Inflammatory macrophage (primary cell): Measurements from ENCODE around the gene HMSD.

Experiments used
- DNase-seq, 2 donors: peaks; one replicate each; pipeline ENCODE4 v3.0.0-alpha.2; 2020 to 2022

HMSD gene

DNA sequence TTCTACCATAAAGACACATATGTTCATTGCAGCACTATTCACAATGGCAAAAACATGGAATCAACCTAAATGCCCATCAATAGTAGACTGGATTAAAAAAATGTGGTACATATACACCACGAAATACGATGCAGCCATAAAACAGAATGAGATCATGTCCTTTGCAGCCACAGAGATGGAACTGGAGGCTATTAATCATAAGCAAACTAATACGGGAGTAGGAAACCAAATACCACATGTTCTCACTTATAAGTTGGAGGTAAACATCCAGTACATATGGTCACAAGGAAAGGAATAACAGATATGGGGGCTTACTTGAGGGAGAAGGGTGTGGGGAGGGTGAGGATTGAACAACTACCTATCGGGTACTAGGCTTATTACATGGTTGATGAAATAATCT is 7.7 kb downstream of the HMSD start:
- no peak for DNase-seq

DNA sequence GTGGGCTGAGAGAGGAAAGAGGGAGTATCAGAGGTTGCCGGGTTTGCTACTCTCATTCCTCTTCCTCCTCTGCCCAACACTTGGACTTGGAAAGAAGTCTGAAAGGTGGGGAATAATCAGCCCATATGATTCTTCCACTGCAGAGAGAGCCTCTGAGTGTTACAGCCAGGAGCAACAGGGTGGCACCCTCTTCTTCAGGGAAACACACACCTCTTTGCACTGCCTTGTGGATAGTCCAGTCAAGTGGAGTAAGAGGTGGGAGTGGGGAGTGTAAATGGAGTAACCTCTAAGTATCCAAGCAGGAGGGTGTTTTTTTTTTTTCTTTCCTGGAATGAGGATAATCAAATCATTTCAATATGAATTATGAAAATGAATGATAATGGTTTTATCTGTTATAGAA is 11.8 kb downstream of the HMSD start:
- DNase-seq = no peak

DNA sequence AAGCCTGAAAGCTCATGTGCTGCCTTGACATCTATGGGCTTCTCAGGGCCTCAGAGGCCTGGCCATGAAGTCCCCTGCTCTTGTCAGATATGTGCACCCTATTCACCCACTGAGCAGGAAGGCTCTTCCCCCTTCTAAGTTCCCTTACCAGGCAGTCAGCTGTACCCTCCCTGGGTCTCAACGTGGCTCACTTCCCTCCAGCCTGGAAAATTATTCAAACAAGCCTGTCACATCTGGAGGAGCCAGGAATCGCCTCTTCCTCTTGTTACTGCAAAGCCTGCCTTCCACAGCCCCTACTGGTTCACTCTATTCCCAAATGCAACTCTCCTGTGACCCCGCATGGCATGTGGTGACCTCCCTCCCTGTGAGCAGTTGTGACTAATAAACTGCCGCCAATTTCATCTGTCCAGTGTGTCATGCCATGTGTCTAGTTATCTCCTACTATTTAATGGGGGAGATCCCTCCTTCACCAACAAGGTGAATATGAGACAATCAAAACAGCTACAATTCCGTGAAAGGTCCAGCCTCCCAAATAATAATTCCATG is 12.4 kb downstream of the HMSD start:
- peak; percentile 36 to 64 for DNase-seq

GRCh38 chr18:63962137-63962536 is 13.0 kb downstream of the HMSD start:
- DNase-seq = no peak

GRCh38 chr18:63963615-63964256 is 14.6 kb downstream of the HMSD start:
- DNase-seq = peak; percentile 68 to 74

DNA sequence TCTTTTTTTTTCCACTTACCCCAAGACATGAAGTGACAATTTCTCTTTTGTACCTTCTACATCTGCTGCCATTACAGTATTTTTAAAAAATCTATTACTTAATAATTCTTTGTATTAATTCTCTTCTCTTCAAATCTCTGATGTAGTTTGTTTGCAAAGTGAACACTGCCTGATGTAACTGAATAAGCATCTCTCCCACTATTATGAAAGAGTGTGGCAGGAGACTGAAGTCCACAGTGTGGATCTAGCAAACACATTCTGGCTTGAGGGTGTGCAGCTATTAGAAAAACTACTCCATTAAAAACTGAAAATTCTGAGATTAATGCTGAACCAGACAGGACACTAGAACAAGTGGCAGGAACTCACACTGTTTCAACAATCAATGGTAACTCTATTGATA is 15.8 kb downstream of the HMSD start:
- DNase-seq = no peak

GRCh38 chr18:63965716-63966330 is 16.7 kb downstream of the HMSD start:
- DNase-seq = no peak

DNA sequence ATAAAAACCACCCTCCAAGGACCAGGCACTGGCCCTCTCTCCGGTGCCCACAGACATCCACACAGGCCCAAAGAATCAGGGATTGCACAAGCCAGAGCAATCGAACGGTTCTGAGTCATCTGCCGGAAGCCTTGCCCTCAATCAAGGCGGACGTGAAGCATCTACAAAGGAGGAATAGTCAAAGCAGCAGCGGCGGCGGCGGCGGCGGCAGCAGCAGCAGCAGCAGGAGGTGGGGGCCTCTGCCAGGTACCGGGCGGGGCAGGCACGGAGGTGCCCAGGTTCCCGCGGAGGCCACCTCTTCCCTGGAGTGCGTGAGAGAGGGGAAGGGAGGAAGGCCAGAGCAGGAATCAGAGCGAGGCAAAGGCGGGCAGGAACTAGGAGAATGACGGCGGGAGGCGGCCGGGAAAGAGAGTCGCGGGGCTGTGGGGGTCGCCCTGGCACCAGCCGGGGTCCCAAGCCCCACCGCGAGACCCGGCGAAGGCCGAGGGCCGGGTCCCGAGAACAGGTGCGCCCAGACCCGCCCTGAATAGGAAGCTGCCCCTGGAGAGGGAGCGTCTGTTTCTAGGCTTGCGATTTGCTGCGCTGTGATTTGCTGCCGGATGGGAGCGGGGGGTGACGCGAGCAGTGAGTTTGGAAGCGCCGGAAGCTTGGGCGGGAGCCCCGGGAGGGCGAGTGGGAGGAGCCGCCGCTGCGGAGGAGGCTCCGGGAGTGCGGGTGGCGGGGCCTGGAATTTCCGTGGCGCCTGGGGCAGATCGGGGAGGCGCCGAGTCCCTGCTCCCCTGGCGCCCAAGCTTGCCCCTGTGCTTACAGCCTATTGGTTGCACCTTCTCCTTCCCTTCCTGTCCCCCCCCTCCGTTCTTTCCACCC is 21.1 kb downstream of the HMSD start, which contains the start of gene SERPINB8:
Gene SERPINB8, plus strand, starts transcription at position 140 of the 867 bp plus-strand sequence. CDS start 8,228 bp downstream, outside the sequence.
- peak; percentile 89 to 90 for DNase-seq

- no peak for DNase-seq
Measured at GRCh38 chr18:63970809-63971205, 21.7 kb downstream of the HMSD start.

GRCh38 chr18:63971320-63972001 is 22.4 kb downstream of the HMSD start:
- DNase-seq = no peak

DNA sequence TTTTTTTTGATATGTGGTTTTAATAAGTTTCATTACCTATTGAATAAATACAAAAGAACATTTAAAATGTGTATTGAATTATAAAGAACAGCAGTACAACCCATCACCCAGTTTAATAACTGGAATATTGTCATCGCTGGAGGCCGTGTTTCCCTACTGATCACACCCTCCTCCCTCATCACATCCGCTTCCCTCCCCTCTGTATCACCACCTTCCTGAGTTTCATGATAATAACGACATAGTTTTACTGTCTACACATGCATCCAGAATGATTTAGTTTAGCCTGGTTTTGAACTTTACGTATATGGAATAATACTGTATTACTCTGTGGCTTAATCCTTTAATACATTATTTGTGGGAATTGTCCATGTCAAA is 22.9 kb downstream of the HMSD start:
- no peak for DNase-seq

DNA sequence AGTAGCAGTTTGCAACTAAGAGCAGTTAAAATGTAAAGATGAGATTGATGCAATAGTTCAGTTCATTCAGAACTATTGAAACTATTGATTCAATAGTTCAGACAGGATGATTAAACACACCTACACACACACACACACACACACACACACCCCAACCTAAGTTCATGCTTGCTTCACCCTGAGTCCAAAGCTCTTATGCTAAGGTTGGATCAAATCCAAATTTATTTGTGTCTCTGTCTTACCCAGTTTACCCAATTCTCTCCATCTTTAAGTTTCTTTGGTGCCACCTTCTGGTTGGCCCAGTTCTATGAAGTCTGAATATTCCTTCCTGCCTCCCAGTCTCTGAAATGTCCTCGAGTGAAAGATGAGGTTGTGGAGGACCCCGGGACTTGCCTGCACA is 25.9 kb downstream of the HMSD start:
- DNase-seq = peak in 1 of 2 donors; percentile 38

DNA sequence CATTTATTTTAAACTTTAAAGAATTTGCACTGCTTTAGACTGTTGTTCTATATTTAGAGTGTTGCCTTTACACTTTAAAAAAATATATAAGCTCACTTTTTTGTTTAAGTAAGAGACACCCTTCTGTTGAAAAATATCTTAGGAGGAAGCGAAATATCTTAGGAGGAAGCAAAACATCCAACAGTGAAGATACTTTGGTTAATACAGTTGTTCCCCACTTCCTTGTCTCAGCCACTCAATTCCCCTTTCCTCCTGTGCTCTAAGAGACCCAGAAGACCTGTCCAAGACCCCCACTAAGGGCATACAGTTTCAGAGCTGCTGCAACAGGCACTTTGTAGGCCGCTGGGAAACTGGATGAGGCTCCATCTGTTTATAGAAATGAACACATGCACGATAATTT is 26.5 kb downstream of the HMSD start:
- peak; percentile 44 to 64 for DNase-seq

DNA sequence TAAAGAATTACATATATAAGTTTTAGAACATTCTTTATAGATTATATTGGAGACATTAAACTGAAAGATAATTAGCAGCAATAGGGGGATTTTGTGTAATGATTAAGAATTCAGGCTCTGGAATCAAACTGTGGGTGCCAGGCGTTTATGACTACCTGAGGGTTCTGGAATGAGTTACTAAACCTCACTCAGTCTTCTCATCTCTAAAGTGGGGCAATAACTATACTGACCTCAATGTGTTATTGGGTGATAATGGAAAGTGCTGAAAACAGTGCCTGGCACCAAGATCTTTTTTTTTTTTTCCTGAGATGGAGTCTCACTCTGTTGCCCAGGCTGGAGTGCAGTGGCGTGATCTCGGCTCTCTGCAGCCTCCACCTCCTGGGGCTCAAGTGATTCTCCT is 27.9 kb downstream of the HMSD start:
- DNase-seq = no peak

DNA sequence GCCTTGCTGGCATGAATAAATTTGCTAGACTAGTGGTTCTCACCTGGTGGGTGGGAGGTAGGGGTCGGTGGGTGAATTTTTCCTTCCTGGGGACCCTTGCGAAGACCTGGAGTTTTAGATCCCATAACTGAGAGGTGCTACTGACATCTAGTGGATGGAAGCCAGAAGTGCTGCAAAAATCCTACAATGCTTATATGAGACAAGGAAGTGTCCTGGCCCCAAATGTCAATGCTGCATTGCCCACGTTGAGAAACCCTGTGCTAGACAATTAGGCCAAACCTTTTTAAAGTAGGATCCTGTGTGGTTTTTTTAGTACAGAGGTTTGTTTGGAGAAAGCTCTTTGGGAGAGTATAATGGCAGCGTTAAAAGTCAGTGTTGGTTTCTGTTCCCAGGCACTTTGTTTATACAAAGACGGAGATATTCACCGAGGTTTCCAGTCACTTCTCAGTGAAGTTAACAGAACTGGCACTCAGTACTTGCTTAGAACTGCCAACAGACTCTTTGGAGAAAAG is 30.4 kb downstream of the HMSD start:
- peak; percentile 64 to 70 for DNase-seq

DNA sequence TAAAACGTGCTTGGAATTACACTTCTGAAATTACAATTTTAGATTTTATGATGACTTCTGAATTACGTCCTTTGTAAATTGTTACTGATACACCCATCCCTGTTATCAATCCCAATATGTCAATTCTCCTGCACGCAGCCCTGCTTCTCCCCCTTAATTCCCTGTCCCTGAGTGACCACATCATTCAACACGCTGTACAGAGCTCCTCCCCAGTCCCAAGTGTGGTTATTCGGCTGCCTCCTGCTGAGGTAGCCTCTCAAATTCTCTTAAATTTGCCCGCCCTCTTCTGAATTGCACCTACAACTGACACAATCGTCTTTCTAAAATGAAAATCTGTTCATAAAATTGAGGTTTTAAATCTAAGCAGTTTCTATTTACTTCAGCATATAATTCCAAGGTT is 30.9 kb downstream of the HMSD start:
- DNase-seq = no peak

DNA sequence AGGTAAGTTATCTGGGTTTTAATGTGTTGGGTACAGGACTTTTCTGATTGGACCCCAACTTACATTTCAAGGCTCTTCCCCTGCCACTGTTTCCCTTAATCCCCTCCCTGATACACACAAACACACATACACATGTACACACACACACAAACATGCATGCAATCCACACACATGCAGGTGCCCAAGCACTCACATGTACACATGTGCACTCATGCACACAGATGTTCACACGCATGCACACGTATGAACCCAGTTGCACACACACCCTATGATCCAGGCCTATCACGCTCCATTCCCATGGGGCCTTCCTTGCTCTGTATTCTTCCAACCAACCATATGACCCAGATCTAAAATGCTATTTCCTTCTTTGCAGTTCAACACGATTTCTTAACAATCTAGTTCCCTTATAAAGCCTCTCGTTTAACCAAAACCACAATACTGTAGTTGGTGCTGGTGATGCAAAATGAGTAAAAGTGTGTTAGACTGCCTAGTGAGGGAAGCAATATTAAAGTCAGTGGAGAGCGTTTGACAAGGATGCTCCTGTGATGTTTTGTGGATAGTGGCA is 31.9 kb downstream of the HMSD start:
- DNase-seq = peak; percentile 75 to 90

DNA sequence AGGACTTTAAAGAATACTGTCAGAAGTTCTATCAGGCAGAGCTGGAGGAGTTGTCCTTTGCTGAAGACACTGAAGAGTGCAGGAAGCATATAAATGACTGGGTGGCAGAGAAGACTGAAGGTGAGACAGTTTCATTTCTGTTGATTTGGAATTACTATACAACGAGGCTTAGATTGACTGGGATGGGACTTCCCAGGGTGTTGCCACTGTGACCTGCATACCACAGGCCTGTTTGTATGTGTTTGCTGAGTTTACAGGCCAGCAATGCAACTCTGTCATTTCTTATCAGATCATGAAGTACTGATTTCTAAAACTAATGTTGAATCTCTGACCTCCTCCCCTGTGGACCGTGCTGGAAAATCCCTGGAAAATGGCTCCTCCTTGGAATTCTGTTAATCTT is 32.6 kb downstream of the HMSD start:
- DNase-seq = no peak

GRCh38 chr18:63982361-63982760 is 33.3 kb downstream of the HMSD start:
- peak in 1 of 2 donors; percentile 20 for DNase-seq

- DNase-seq = no peak
Measured at GRCh38 chr18:63986885-63987284, 37.8 kb downstream of the HMSD start.

DNA sequence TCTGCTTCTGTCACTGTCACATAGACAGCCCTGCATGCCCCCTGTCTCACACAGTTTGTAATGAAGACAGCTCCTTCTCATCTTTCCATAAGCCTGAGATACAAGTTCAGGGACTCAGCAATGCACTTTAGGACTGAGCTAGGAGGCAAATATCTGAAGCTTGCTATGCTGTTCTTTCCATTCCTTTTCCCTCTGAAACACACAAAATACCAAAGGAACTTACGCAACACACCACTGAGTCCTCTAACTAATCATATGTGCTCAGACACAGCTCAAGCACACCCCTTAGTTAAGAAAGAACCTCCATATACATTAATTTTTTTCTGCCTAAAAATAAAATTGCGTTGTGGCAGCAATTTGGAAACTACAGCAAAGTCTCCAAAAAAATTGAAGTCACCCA is 38.6 kb downstream of the HMSD start:
- DNase-seq = no peak

DNA sequence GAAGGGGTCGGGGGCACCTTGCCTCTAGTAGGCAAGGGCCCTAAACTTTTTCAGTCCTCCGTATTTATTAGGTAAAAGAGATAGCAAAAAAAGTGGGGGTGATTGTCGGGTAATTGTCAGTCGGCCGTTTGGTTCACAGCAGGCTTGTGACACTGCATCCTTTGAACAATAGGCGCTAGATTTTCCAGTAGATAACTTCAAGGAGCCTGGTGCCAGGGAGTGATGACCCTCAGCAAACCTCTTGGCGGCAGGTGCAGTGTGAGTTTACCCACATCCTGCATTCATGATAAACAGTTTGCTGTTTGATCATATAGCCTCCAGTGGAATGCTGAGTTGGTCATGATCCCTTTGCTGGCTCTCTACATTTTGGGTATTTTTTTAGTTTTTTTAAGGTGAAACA is 43.6 kb downstream of the HMSD start:
- DNase-seq = no peak
